Right hindlimb (tissue), 1 donor: ENCODE results near the gene PSTK.

ENCODE experiments used
- DNase-seq: peaks from one replicate; pipeline ENCODE4 v3.0.0-alpha.2; 2018

PSTK gene, protein sequence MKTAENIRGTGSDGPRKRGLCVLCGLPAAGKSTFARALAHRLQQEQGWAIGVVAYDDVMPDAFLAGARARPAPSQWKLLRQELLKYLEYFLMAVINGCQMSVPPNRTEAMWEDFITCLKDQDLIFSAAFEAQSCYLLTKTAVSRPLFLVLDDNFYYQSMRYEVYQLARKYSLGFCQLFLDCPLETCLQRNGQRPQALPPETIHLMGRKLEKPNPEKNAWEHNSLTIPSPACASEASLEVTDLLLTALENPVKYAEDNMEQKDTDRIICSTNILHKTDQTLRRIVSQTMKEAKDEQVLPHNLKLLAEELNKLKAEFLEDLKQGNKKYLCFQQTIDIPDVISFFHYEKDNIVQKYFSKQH

DNA sequence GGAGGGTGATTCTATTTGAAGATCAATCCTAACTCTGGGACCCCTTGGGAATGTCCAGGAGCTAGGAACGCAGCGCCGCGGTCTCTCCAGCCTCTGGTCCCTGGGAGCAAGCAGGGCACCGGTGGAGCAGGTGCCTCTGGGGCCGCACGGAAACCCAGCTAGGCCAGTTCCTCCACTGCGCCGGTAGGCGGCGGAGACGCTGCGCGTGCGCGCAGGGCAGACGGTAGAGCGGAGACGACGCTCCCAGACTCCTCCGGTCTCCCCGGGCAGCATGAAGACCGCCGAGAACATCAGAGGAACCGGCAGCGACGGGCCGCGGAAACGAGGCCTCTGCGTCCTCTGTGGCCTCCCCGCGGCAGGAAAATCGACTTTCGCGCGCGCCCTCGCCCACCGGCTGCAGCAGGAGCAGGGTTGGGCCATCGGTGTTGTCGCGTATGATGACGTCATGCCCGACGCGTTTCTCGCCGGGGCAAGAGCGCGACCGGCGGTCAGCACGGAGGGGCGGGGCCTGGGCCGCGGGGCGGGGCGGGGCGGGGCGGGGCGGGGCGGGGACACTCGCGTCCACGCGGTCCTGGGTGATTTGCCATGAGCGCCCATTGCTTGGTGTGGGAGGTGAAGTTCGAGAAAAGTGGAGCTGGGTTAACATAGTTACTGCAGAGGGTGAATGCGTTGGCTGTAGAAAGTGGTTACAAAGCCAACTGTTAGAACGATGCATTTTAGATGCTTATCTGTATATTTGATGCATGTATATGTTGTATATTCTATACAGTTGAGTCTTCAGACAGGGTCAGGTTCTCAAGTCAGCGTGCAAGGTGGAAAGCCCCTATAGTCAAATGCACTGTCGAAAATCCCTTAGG lies at the start of gene PSTK:
Gene PSTK (plus strand): TSS at position 193 of the 857 bp plus-strand sequence. CDS start 79 bp downstream, at position 272.
- peak; percentile 96 for DNase-seq

DNA sequence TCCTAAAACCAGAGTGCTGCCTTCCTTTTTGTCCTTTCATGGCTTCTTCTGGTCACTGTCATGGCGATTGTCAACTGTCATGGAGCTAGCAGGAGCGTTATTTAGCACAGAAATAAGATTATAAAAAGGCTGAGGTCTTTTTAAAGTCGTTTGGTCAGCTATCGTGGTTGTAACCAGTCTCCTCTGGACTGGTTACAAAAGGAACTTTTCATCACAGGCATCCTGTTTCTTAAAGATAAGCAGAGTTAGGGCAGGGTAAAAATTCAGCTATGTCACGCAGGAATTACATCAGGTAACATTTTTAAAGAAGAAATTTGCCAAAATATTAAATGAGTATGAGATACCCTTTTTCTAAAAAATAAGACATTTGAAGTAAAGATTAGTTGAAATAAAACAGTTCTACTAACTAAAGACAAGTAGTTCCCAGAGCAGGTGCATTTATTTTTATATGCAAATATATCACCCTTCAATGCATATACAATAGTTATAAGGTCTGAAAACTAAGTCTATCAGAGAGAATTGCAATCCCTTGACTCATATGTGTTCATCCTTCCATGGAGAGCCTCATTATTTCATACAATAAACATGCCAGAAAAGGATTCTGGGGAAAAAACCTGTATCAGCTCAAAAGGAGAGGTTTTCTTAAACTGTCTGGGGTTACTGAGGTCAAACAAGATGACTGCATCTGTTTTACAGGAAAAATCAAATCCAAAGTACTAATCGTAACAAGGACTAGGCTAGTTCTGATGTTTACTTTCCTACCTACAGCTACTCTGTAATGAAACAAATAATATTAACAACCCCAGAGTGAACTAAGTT lies 48.9 kb upstream of the PSTK start:
- no peak for DNase-seq

DNA sequence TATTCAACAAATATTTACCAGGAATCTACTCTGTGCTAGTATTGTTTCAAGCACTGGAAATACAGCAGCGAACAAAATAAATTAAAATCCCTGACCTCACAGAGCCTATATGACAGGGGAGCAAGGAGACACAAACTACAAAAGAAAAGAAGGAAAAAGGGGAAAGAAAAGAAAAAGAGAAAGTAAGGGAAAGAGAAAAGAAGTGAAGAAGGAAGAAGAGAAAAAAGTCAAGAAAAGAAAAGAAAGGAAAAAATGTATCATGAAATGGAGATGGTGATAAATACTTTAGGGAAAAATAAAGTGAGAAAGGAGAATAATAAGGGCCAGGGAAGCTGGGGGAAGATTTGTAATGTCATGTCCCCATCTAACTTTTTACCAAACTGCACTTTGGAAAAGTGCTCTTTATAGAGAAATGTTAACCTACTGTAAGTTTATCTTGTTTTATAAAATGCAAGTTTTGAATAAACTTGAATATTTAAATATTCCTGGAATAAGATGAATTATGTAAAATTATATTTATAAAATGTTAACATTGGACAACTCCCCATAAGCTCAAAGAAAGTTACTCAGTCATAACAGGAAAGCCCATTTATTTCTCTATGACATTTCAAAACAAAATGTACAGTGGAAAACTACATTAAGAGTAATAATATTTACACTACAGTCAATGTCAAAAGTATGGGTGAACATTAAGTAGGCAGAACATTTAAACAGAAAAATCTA lies 40.9 kb upstream of the PSTK start:
- no peak for DNase-seq

DNA sequence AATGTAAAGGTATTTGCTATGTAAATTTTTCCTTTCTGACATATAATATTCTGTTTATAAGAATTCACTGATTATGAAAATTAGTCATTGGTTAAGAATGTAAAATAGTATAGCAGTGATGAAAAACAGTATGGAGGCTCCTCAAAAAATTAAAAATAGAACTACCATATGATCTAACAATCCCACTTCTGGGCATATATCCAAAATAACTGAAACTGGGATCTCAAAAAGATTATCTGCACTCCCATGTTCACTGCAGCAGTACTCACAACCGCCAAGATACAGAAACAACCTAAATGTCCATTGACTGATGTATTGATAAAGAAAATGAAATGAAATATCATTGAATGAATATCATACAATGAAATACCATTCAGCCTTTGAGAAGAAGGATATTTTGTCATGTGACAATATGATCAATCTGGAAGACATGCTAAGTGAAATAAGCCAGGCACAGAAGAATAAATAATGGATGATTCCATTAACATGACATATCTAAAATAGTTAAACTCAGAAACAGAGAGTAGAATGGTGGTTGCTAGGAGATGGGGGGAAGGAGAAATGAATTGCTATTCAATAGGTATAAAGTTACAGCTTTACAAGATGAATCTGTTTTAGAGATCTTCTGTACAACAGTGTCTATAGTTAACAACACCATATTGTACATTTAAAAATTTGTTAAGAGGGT lies 40.2 kb upstream of the PSTK start:
- DNase-seq = no peak

DNA sequence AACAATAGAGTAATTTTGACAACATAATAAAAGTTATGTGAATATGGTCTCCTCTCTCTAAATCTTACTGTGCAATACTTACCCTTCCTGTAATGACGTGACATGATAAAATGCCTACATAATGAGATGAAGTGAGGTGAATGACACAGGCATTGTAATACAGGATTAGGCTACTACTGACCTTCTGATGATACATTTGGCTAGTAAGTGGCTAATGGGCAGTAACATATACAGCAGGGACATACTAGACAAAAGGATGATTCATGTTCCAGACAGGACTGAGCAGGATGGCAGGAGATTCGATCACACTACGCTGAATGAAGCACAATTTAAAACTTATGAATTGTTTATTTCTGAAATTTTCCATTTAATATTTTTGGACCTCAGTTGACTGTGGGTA lies 30.9 kb upstream of the PSTK start:
- DNase-seq = no peak

DNA sequence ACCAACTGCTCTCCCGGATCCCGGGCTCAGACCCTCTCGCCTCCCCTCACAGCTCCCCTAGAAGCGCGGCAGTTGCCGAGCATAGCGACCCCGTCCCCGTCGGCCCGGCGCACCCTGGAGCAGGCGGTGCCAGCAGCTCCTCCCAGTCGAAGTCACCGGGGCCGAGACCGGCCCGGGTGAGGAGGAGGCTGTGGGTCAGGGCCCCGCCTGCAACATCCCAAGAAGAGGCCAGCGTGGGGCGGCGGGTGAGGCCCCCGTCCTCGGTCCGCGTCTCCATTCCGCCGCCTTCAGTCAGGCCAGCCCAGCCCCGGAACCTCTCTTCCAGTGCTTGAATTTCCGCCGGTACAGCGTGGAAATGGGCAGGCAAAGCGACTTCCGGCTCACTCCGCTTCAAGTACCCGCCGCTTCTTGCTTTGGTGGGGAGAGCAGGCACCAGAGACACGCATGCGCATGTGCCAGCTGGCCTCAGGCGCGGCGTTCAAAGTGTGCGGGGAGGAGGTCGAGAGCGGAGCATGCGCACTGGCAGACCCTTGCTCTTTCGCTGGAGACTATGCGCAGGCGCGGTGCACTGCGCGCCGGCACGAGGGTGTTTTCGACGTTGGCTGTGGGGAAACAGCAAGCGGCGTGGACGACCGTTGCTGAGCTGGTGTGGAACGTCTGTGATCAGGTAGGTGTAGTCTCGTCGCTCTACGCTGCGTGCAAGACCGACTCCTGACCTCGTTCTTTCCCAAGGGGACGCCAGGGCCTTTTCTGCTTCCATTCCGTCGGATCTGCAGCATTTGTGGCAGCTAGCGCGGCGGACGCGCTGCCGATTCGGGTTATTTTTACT lies 26.1 kb upstream of the PSTK start, which contains the start of gene C10orf88:
Gene C10orf88 (minus strand): TSS at position 326 of the 829 bp plus-strand sequence. CDS start 49 bp downstream, at position 277.
- peak; percentile 99 for DNase-seq

DNA sequence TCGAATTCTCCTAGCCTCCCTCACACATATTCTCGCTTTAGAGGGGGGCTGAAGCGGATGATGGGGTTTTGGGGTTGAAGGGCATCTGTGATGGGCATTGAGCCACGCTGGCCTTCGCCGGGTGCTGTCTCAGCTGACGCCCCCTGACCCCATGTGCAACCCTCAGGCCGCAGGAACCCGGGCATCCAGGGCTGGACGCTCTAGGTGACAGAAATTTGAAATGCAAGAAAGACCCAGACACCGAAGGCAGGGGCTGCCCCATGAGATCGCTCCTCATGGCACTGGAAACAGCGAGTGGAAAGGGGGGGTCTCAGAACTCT lies 25.5 kb upstream of the PSTK start:
- DNase-seq = no peak

DNA sequence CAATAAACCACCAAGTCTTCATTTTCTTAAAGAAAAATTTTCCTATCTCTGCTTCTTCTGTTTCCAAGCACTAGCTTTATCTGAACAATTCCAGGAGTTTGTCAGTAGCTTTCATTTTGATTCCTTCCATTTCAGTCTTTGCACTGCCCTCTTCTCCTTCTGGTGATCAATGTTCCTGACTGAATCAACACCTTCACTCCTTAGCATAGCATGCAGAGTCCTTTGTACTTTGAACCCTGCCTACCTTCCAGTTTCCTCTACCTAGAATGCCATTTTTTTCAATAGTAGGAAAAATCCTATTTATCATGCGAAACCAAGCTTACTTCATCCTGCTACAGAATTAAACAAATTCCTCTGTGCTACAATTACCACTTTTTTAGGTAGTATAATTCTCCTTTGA lies 24.3 kb upstream of the PSTK start:
- no peak for DNase-seq

DNA sequence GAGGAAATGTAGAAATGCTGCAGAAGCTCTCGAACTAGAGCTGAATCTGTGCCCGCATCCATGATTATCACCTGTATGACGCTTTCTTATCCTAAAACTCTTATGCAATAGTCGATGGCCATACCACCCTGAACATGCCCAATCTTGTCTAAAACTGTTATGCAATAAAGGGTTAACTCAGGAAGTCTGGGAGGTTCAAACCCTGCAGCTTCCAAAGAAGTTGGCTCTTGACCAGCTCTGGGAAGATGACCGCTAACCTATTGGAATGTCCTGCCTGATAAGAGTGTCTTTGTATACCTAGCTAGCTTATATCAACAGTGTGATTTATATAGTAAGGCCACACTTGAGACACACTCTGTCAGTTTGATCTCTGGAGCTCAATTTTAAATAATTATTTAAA lies 22.7 kb upstream of the PSTK start:
- DNase-seq = no peak

DNA sequence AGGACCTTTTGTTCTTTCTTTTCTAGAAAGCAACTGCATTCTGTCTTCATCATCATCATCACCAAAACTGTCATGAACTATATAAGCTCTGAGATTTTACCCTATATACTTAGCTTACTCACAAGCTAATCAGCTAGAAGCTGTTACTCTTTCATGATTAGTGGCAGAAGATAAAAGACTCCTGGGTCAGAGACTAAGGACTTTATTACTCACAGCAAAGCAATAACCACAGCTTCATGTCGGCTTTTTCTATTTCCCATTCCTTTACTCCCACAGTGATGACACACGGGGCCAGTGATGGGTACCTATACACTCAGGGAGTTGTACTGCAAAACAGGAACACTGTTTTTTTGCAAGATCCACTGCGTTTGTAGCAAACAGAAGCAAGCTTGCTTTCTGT lies 17.8 kb upstream of the PSTK start:
- no peak for DNase-seq

DNA sequence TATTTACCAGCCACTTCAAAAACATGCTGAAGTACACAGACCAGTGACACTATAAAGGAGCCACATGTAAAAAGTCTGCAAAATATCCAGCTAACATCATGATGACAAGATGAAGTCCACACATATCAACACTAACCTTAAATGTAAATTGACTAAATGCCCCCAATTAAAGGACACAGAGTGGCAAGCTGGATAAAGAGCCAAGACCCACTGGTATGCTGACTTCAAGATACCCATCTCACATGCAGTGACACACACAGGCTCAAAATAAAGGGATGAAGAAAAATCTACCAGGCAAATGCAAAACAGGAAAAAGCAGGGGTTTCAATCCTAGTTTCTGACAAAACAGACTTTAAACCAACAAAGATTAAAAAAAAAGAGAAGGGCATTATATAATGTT lies 13.3 kb upstream of the PSTK start:
- no peak for DNase-seq

DNA sequence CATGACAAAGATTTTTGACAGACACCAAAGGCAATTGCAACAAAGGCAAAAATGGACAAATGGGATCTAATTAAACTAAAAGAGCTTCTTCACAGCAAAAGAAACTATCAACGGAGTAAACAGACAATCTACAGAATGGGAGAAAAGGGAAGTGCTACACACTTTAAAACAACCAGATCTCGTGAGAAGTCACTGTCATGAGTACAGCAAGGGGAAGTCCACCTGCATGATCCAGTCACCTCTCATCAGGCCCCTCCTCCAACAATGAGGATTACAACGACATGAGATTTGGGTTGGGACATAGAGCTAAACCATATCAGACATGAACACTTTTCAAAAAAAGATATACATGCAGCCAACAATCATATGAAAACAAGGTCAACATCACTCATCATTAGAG lies 11.5 kb upstream of the PSTK start:
- DNase-seq = no peak

DNA sequence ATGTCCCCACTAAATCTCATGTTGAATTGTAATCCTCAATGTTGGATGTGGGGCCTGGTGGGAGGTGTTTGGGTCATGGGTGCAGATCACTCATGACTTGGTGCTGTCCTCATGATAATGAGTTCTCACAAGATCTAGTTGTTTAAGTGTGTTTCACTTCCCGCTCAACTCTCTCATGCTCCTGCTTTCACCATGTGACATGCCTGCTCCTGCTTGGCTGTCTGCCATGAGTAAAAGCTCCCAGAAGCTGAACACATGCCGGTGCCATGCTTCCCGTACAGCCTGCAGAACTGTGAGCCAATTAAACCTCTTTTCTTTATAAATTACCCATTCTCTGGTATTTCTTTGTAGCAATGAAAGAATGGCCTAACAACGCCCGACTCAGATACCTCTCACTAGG lies 6.2 kb upstream of the PSTK start:
- DNase-seq = no peak

DNA sequence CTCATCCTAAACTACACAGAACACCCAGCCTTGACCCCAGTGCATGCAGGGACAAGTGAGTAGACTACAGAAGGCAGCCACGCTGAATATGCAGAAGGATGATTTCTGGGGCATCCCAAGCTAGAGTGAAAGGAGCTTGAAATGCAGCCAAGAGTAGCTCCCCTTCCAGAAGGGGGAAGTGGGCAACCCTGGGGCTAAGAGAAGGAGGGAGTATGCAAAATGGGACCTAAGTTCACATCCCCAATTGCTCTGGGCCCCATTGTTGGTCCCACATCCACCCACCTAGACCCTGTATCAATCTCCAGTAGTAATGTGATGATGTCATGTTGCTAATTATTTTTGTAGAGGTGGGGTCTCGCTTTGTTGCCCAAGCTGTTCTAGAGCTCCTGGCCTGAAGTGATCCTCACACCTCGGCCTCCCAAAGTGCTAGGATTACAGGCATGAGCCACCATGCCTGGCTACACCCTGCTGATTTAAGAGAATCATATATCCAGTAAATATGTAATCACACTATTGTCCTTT lies 5.6 kb upstream of the PSTK start:
- no peak for DNase-seq

DNA sequence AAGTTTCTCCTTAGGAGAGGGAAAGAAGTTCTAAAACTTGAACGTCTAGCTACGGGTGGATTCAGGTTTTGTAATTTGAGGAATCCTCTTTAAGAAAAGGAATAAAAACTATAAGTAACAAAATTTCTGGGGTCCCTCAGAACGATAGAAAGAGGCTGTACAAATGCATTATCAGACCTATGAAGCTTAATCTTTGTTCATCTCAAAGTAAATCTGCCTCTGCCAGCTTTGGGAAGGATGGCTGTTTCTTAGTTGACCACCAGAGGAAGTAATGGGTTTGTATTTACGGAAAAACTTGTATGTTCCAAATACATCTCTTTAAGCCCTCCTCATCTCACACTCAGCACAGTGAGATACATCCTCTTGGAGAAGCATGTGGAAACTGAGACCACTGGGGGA lies 864 bp downstream of the PSTK start:
- no peak for DNase-seq

DNA sequence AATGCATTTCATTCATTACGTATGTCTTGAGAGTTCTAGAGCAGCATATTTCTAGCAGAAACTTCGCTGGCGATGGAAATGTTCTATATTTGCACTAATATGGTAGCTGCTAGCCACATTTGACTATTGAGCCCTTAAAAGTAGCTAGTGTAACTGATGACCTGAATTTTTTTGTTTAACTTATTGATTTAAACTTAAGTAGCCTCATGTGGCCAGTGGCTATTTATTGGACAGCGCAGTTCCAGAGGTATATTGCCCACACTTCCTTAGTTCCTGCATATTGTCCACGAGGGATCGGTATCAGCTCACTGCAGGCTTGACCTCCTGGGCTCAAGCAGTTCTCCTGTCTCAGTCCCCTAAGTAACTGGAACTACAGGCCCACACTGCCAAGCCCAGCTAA lies 3.7 kb downstream of the PSTK start:
- no peak for DNase-seq

DNA sequence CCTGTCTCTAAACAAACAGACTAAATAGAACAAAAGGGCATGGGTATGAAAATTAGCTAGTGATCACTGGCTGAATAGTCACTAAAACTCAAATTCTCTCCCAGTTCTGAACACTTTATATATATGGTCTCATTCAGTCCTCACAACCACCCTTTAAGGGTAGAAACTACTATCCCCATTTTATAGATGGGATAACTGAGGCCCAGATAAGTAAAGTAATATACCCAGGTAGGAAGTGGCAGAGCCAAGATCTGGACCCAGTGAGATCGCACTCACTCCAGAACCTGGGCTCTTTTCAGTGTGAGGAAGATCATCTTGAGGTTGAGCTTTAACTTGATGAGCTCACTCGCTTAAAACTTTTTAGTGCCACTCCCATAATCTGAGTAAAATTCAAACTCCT lies 4.5 kb downstream of the PSTK start:
- no peak for DNase-seq

DNA sequence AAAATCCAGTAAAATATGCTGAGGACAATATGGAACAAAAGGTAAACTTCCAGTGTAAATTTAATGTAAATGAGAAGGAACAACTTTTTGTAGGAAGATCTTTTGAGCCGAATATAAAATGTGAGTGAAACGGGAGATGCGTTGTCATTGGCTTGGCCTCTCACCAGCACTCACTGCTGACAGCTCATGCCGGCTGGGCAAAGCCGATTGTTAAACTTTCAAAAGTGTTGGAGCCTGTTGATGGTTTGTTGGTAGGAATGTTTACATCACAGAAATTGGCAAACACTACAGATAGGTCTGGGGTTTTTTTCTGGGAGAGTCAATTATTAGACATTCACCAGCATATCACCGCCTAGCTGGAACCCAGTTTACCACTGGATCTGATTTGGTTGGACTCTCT lies 6.1 kb downstream of the PSTK start:
- DNase-seq = no peak

DNA sequence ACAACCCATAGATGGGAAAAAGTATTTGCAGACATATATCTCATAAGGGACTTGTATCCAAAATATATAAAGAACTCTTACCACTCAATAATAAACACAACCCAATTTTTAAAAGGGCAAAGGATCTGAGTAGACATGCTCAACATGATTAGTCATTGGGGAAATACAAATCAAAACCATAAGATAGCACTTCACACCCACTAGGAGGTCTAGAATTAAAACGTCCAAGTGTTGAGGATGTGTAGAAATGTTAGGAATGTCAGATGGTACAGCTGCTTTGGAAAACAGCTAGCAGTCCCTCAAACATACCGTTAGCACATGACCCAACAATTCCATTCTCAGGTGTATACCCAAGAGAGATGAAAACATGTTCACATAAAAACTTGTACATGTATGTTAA lies 8.3 kb downstream of the PSTK start:
- no peak for DNase-seq

DNA sequence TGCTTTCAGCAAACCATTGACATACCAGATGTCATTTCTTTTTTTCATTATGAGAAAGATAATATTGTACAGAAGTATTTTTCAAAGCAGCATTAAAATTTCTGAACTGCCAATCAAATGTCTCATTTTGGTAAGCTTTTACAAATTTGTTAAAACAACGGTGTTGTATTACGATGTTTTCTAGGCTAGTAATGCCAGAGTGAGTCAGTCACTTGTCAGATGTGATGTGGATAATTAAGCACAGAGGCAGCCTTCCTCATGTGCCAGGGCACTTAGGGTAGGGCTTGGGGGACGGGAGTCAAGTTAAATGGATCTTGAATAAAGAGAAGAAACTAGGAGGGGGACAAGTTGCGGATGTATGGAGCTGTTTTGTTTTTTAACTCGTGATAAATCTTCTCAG lies 10.1 kb downstream of the PSTK start:
- no peak for DNase-seq

DNA sequence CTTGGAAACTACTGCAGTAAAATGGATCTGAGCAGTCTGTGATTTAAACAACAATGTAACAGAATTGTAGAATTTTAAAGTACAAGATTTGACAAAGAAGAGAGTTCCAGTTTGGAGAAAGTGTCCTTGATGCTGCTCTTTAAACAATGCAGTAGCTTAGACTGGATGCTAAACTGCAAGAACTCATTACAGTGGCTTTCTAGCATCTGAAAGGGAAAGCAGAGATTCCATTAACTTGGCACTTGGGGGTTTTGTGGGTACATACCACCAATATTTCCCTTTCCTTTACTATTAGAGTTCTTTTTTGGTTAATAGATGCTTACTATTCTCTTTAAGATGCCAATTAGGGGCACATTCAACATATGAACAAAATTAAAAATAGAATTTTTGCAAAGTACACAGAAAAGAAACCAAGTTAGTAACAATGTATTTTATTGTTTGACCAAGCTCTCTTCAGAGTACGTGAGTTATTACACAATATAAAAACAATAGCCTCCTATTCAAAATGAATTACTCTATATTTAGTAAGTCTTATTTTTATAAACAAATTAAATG lies 11.9 kb downstream of the PSTK start:
- no peak for DNase-seq
